HG03103 (cell line): ENCODE data around the gene TMEM129.
"Not testable (repeated sequence)": the region's sequence is repeated elsewhere in the genome, so short reads cannot be mapped to it uniquely, and the experiment has no call there.

ENCODE experiments used
- ATAC-seq: cut with Tn5 transposase; IDR thresholded peaks from one replicate; pipeline ENCODE4 v1.9.1; 2021; ENCODE audit warnings: low read depth; ENCODE audit not compliant: unreplicated experiment

Gene TMEM129

DNA sequence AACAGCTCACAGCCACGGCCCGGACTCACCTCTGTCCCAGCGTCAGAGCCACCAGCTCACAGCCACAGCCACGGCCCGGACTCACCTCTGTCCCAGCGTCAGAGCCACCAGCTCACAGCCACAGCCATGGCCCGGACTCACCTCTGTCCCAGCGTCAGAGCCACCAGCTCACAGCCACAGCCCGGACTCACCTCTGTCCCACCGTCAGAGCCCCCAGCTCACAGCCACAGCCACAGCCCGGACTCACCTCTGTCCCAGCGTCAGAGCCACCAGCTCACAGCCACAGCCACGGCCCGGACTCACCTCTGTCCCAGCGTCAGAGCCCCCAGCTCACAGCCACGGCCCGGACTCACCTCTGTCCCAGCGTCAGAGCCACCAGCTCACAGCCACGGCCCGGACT is 50.1 kb downstream of the TMEM129 start:
- ATAC-seq = not testable (repeated sequence)

GRCh38 chr4:1670279-1670678 is 50.8 kb downstream of the TMEM129 start:
- no peak for ATAC-seq

DNA sequence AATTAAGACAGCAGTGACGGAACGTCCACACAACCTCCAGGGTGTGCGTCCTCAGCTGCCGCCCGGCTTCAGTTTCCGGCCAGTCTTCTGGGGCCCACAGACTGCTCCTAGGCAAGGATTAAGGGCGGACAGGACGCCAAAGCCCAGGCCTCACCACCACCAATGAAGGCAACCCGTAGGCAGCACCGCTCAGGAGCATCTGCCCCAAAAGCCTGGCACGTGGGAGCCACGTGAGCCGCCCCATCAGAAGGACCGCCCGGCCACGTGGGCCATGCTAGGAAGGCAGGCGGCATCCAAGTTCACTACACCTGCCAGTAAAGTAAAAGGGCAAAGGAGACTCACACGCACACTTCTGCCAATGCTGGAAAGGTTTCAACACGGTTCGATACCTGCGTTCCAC is 51.3 kb downstream of the TMEM129 start:
- ATAC-seq = no peak

DNA sequence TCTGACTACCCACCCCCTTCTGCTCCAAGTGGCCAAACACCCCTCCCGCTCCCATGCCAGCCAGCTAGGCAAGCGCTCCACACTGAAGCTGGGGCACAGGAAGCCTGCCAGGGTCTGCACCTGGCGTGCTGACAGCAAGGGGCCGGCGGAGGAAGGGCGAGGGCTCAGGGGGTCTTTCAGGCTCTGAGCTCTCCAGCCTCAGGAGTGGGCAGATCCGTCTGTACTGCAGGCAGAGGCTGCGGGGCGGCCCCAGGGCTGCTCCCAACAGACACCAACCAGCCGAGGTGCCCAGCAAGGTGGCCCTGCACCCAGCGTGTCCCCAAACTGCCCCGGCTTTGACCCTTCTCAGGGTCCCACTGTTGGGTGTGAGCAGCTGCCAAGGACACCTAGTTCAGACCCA is 51.9 kb downstream of the TMEM129 start:
- ATAC-seq = no peak

DNA sequence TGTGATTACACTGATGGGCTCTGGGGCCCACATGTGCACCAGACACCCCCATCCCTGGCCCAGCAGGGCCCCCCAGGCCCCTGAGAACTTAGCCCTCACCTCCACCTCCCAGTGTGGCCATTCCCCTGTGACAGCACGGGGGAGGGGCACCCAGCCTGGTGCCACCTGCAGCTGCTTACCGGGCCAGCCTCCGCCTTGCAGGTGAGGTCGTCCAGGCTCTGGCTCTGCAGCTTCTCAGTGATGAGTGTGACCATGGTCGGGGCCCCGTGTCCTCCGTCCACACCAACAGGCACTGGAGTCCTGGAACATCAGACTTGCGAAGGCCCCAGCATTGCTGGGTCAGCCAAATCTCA is 52.7 kb downstream of the TMEM129 start:
- no peak for ATAC-seq

- ATAC-seq = no peak
These were observed 53.9 kb downstream of the TMEM129 start for GRCh38 chr4:1667273-1667672.

GRCh38 chr4:1666391-1666790 is 54.7 kb downstream of the TMEM129 start:
- ATAC-seq = no peak
